ENCODE measurements around the gene MED23. TPM values are rescaled to one million over a fixed set of nuclear protein-coding genes. Genes with fewer than 3 reads are reported as not detected.

MED23 gene, protein sequence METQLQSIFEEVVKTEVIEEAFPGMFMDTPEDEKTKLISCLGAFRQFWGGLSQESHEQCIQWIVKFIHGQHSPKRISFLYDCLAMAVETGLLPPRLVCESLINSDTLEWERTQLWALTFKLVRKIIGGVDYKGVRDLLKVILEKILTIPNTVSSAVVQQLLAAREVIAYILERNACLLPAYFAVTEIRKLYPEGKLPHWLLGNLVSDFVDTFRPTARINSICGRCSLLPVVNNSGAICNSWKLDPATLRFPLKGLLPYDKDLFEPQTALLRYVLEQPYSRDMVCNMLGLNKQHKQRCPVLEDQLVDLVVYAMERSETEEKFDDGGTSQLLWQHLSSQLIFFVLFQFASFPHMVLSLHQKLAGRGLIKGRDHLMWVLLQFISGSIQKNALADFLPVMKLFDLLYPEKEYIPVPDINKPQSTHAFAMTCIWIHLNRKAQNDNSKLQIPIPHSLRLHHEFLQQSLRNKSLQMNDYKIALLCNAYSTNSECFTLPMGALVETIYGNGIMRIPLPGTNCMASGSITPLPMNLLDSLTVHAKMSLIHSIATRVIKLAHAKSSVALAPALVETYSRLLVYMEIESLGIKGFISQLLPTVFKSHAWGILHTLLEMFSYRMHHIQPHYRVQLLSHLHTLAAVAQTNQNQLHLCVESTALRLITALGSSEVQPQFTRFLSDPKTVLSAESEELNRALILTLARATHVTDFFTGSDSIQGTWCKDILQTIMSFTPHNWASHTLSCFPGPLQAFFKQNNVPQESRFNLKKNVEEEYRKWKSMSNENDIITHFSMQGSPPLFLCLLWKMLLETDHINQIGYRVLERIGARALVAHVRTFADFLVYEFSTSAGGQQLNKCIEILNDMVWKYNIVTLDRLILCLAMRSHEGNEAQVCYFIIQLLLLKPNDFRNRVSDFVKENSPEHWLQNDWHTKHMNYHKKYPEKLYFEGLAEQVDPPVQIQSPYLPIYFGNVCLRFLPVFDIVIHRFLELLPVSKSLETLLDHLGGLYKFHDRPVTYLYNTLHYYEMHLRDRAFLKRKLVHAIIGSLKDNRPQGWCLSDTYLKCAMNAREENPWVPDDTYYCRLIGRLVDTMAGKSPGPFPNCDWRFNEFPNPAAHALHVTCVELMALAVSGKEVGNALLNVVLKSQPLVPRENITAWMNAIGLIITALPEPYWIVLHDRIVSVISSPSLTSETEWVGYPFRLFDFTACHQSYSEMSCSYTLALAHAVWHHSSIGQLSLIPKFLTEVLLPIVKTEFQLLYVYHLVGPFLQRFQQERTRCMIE (N-terminal part only)
- total RNA-seq: 26.4 TPM
- 10 to 100 TPM; 16.3 to 25.0 (median 20.9) TPM for polyA plus RNA-seq (ENCODE audit: insufficient read depth in 1 of 8, insufficient read length in 8 of 8, low replicate concordance in 1 of 8)
- long read RNA-seq, donor 1: 0 reads
- long read RNA-seq, donor 2: 0 reads
- long read RNA-seq, donor 3, partial matches to known transcripts: 0 of 1 reads
- long read RNA-seq, donor 3, other reads (novel, unspliced or antisense): 0 of 1 reads
- long read RNA-seq, donor 4: 0 reads
- long read RNA-seq, donor 5, full-length matches to known transcripts: 2 of 2 reads
- long read RNA-seq, donor 5, partial matches to known transcripts: 0 of 2 reads
- long read RNA-seq, donor 5, other reads (novel, unspliced or antisense): 0 of 2 reads
- long read RNA-seq, donor 6, full-length matches to known transcripts: 2 of 2 reads
- long read RNA-seq, donor 6, partial matches to known transcripts: 0 of 2 reads
- long read RNA-seq, donor 6, other reads (novel, unspliced or antisense): 0 of 2 reads
- long read RNA-seq, donor 7: 0 reads
- long read RNA-seq, donor 8: 0 reads
- long read RNA-seq, donor 9: 0 reads
- long read RNA-seq, donor 10, full-length matches to known transcripts: 1 of 1 reads
- long read RNA-seq, donor 10, partial matches to known transcripts: 0 of 1 reads
- long read RNA-seq, donor 10, other reads (novel, unspliced or antisense): 0 of 1 reads
- long read RNA-seq, donor 11, partial matches to known transcripts: 0 of 1 reads
- long read RNA-seq, donor 11, other reads (novel, unspliced or antisense): 0 of 1 reads

DNA sequence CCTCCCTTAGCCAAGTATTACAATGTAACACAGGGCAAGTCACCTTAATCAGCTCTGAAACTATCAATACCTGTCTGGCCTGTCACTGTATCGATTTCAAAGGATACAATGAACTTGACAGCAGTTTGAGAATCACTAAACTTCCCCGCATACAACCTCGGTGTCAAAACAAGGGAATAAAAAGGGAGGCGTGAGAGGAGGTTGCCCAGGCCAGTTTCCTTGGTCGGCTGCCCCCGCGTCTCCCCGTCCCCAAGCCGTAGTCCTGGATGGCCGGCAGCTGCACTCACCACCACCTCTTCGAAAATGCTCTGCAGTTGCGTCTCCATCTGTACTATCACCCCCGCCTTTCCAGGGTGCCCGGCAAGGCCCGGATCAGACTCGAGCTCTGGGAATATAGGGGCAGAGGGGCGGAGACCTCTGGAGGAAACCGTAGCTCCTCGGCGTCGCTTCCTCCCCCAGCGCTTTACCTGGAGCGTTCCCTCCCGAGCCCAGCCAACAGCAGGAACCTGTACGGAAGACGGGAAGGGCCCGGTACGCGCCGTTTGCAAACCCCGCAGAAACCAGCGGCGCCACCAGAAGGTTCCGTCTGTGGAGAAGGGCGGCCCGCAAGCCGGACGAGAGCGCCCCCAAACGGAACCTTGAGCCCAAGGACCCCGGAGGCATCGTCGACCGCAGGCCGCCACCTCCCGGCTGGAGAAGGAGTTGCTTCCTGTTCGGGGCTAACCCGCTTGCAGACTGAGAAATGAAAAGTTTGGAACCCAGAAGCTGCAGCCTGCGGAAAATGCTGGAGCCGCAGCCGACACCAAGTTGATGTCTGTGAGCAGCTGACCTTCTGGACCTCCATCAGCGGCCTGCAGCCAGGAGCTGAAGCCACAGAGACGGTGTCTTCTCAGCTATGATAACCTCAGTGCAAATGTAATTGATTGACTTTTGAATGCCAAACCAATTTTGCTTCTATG is at the start of gene MED23:
MED23 (minus strand) TSS at position 519 of the 959 bp plus-strand sequence; CDS start at position 326, 193 bp downstream.
- DNase-seq: peak; percentile 97

DNA sequence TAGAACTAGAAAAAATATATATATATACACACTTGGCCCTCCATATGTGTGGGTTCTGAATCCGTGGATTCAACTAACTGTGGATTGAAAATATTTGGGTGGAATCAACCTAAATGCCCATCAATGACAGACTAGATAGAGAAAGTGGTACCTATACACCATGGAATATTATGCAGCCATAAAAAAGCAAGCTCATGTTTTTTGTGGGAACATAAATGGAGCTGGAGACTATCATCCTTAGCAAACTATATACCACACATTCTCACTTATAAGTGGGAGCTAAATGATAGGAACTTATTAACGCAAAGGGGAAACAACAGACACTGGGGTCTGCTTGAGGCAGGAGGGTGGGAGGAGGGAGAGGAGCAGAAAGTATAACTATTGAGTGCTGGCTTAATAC is 45.1 kb upstream of the MED23 start:
- no peaks in the 10 kb centered on the region for H3K36me3 ChIP-seq (ENCODE audit: control insufficient read depth, insufficient read depth, low read length)
- no peak overlapping the region for H3K4me3 ChIP-seq (ENCODE audit: low read length)
- no peaks in the 10 kb centered on the region for H3K4me1 ChIP-seq (ENCODE audit: control insufficient read depth, insufficient read depth, low read length)
- H3K27ac ChIP-seq (ENCODE audit: low read length): no peak overlapping the region
- no peaks in the 10 kb centered on the region for H3K27me3 ChIP-seq (ENCODE audit: control insufficient read depth, insufficient read depth, low read length)
- no peaks in the 10 kb centered on the region for H3K9me3 ChIP-seq (replicated peaks; ENCODE audit: control insufficient read depth, low read depth, low read length)
- WGBS (ENCODE audit: insufficient coverage): no CpG with 5 or more reads among the region's 2 CpGs
- no peak for DNase-seq

More for the DNA sequence above, at the start of gene MED23:
- no peaks in the 10 kb centered on the region for H3K4me1 ChIP-seq (ENCODE audit: control insufficient read depth, insufficient read depth, low read length)
- H3K36me3 ChIP-seq (ENCODE audit: control insufficient read depth, insufficient read depth, low read length): peaks cover 11% of the 10 kb centered on the region
- peak within 1 kb of the TSS; percentile 82 for H3K4me3 ChIP-seq (ENCODE audit: low read length)
- H3K9me3 ChIP-seq (replicated peaks; ENCODE audit: control insufficient read depth, low read depth, low read length): no peaks in the 10 kb centered on the region
- WGBS (ENCODE audit: insufficient coverage): under 1% methylated on average over 39 of the region's 53 CpGs
- no peaks in the 10 kb centered on the region for H3K27me3 ChIP-seq (ENCODE audit: control insufficient read depth, insufficient read depth, low read length)
- peak within 1 kb of the TSS; percentile 76 for H3K27ac ChIP-seq (ENCODE audit: low read length)

DNA sequence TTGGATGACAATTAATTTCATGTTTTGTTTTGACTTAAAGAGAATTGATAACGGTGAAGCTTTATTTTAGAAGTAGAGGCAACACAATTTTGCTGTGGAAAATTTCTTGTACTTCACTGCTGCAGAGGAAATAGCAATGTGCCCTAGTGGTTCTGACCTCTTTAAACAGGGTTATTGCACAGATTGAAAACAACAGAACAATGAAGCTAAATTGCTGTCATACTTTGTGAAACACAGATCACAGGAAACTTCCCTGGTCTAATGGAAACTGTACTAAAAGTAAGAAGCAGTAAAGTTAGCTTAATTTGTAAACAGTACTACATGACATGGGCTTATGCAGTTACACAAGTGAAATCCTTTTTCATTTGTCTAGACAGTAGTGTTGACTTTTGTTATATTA is 41.8 kb upstream of the MED23 start:
- H3K27me3 ChIP-seq (ENCODE audit: control insufficient read depth, insufficient read depth, low read length): no peaks in the 10 kb centered on the region
- DNase-seq: peak; percentile 8
- no peaks in the 10 kb centered on the region for H3K9me3 ChIP-seq (replicated peaks; ENCODE audit: control insufficient read depth, low read depth, low read length)
- no peak overlapping the region for H3K27ac ChIP-seq (ENCODE audit: low read length)
- H3K4me1 ChIP-seq (ENCODE audit: control insufficient read depth, insufficient read depth, low read length): no peaks in the 10 kb centered on the region
- H3K4me3 ChIP-seq (ENCODE audit: low read length): no peak overlapping the region
- H3K36me3 ChIP-seq (ENCODE audit: control insufficient read depth, insufficient read depth, low read length): no peaks in the 10 kb centered on the region
- 78% methylated on average over 1 of the region's 1 CpG for WGBS (ENCODE audit: insufficient coverage)

DNA sequence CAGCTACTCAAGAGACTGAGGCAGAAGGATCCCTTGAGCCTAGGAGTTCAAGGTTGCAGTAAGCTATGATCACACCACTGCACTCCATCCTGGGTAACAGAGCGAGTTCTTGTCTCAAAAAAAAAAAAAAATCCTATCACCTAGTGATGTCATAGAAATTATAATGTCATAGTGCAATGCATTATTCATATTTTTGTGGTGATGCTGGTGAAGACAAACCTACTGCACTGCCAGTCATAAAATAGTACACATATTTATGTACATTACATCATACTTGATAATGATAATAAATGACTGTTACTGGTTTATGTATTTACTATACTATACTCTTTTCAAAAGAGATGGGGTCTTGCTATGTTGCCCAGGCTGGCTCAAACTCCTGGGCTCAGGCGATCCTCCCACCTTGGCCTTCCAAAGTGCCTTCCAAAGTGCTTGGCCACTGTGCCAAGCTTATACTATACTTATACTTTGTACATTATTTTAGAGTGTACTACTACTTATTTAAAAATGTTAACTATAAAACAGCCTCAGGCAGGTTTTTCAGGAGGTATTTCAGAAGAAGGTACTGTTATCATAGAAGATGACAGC is 35.6 kb upstream of the MED23 start:
- Histone ChIP-seq H3K4me3 (ENCODE audit: low read length) (no peak overlapping the region), H3K27ac (ENCODE audit: low read length) (no peak overlapping the region), H3K27me3 (ENCODE audit: control insufficient read depth, insufficient read depth, low read length) (no peaks in the 10 kb centered on the region), H3K9me3 (replicated peaks; ENCODE audit: control insufficient read depth, low read depth, low read length) (no peaks in the 10 kb centered on the region), H3K36me3 (ENCODE audit: control insufficient read depth, insufficient read depth, low read length) (no peaks in the 10 kb centered on the region), H3K4me1 (ENCODE audit: control insufficient read depth, insufficient read depth, low read length) (no peaks in the 10 kb centered on the region)
- DNase-seq: no peak
- no CpG with 5 or more reads among the region's 2 CpGs for WGBS (ENCODE audit: insufficient coverage)

DNA sequence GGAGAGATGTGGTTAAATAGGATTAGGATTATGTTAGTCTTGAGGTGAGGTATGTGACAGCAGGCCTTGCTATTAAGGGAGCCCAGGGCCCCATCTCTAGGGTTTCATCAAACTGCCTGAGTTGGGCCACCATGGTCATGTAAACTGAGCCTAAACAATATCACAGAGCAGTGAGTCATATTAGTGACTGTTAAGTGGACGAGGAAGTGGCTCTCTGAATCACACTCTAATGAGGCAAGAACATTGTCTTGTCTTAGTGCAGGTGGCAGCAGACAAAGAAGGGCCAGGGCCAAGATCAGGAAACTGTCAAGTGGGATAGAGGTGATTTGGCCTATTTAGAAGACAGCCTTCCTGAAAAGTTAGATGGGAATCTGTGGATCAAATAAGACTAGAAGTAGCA is 32.2 kb upstream of the MED23 start:
- Histone ChIP-seq H3K9me3 (replicated peaks; ENCODE audit: control insufficient read depth, low read depth, low read length) (no peaks in the 10 kb centered on the region), H3K27ac (ENCODE audit: low read length) (no peak overlapping the region), H3K4me3 (ENCODE audit: low read length) (no peak overlapping the region), H3K36me3 (ENCODE audit: control insufficient read depth, insufficient read depth, low read length) (no peaks in the 10 kb centered on the region), H3K27me3 (ENCODE audit: control insufficient read depth, insufficient read depth, low read length) (no peaks in the 10 kb centered on the region), H3K4me1 (ENCODE audit: control insufficient read depth, insufficient read depth, low read length) (no peaks in the 10 kb centered on the region)
- DNase-seq: no peak
- WGBS (ENCODE audit: insufficient coverage): 57% methylated on average over 1 of the region's 1 CpG

DNA sequence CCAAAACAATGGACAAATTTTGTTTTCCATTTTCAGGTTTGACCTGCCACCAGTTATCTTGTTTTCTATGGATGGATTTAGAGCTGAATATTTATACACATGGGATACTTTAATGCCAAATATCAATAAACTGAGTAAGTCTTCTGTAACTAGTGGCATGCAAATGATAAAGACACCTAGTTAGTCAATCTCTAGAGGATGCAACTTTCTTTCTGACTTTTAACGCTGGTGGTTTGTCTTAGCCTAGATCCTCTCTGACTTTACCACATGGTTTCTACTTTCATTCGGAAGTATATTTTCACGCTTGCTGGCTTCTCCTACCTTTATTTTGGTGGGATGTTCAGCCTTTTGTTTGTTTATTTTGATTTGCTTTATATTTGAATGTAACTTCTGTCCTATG is 30.2 kb upstream of the MED23 start:
- Histone ChIP-seq H3K27me3 (ENCODE audit: control insufficient read depth, insufficient read depth, low read length) (no peaks in the 10 kb centered on the region), H3K36me3 (ENCODE audit: control insufficient read depth, insufficient read depth, low read length) (no peaks in the 10 kb centered on the region), H3K4me3 (ENCODE audit: low read length) (no peak overlapping the region), H3K9me3 (replicated peaks; ENCODE audit: control insufficient read depth, low read depth, low read length) (no peaks in the 10 kb centered on the region), H3K4me1 (ENCODE audit: control insufficient read depth, insufficient read depth, low read length) (no peaks in the 10 kb centered on the region), H3K27ac (ENCODE audit: low read length) (no peak overlapping the region)
- no peak for DNase-seq
- WGBS (ENCODE audit: insufficient coverage): no CpG with 5 or more reads among the region's 3 CpGs

DNA sequence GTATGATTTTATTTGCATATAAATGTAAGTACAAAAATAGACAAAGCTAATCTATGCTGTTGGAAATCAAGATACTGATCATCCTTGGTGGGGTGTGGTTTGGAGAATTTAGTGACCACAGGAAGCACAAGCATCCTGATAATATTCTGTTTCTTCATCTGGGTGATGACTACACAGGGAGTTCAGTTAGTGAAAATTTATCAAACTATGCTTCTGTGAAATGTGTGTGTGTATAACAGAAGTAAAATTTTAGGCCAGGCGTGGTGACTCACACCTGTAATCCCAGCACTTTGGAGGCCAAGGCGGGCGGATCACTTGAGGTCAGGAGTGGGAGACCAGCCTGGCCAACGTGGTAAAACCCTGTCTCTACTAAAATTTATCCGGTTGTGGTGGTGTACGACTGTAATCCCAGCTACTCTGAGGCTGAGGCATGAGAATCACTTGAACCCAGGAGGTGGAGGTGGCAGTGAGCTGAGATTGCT is 29.6 kb upstream of the MED23 start:
- Histone ChIP-seq H3K36me3 (ENCODE audit: control insufficient read depth, insufficient read depth, low read length) (no peaks in the 10 kb centered on the region), H3K9me3 (replicated peaks; ENCODE audit: control insufficient read depth, low read depth, low read length) (no peaks in the 10 kb centered on the region), H3K4me3 (ENCODE audit: low read length) (no peak overlapping the region), H3K27me3 (ENCODE audit: control insufficient read depth, insufficient read depth, low read length) (no peaks in the 10 kb centered on the region), H3K4me1 (ENCODE audit: control insufficient read depth, insufficient read depth, low read length) (no peaks in the 10 kb centered on the region), H3K27ac (ENCODE audit: low read length) (no peak overlapping the region)
- no peak for DNase-seq
- 84% methylated on average over 6 of the region's 6 CpGs for WGBS (ENCODE audit: insufficient coverage)

DNA sequence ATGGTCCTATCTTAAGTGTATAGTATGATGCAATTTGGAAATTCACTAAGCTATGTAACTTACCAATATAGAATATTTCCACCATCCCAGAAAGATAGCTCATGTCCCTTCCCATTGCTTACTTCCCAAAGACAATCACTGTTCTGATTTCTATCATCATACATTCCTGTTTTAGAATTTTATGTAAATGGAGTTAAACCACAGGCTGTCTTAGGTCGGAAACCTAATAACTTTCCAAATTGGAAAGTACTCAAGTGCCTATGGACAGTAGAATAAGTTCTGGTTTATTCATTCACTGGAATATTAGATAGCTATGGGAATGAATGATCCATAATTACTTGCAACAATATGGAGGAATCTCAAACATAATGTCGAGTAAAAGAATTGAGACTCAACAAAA is 29.2 kb upstream of the MED23 start:
- WGBS (ENCODE audit: insufficient coverage): no CpG with 5 or more reads among the region's 2 CpGs
- no peaks in the 10 kb centered on the region for H3K4me1 ChIP-seq (ENCODE audit: control insufficient read depth, insufficient read depth, low read length)
- no peak for DNase-seq

More for the DNA sequence above, 29.2 kb upstream of the MED23 start:
- no peak overlapping the region for H3K27ac ChIP-seq (ENCODE audit: low read length)
- no peak overlapping the region for H3K4me3 ChIP-seq (ENCODE audit: low read length)
- H3K27me3 ChIP-seq (ENCODE audit: control insufficient read depth, insufficient read depth, low read length): no peaks in the 10 kb centered on the region
- H3K36me3 ChIP-seq (ENCODE audit: control insufficient read depth, insufficient read depth, low read length): no peaks in the 10 kb centered on the region
- H3K9me3 ChIP-seq (replicated peaks; ENCODE audit: control insufficient read depth, low read depth, low read length): no peaks in the 10 kb centered on the region

All from muscle of leg (tissue), 16 donors.